Endodermal cell (in vitro differentiated cells): ENCODE data around the gene SEC16A. TPM values are rescaled to one million over a fixed set of nuclear protein-coding genes. Genes with fewer than 3 reads are reported as not detected.

Source experiments
- DNase-seq: peaks from one replicate; pipeline ENCODE4 v3.0.0-alpha.2; 2017
- H3K27ac ChIP-seq: 2 replicates; pipeline ENCODE4 v1.5.1; 2013; ENCODE audit warnings: mild to moderate bottlenecking, low read depth, low read length, moderate library complexity
- H3K27me3 ChIP-seq: 2 replicates; pipeline ENCODE4 v1.6.1; 2013; ENCODE audit warnings: mild to moderate bottlenecking, low read length, moderate library complexity; ENCODE audit not compliant: insufficient read depth, control insufficient read depth, poor library complexity, severe bottlenecking
- H3K36me3 ChIP-seq: 2 replicates; pipeline ENCODE4 v1.7.0; 2013; ENCODE audit warnings: mild to moderate bottlenecking, low read length, moderate library complexity; ENCODE audit not compliant: control insufficient read depth, insufficient read depth
- H3K4me1 ChIP-seq: one replicate; pipeline ENCODE4 v1.7.0; 2013; ENCODE audit warnings: low read length; ENCODE audit not compliant: control insufficient read depth, insufficient read depth
- H3K4me3 ChIP-seq: 2 replicates; pipeline ENCODE4 v1.5.1; 2013; ENCODE audit warnings: mild to moderate bottlenecking, low read length, moderate library complexity
- H3K9ac ChIP-seq: 2 replicates; pipeline ENCODE4 v1.6.1; 2013; ENCODE audit warnings: mild to moderate bottlenecking, low read length, moderate library complexity; ENCODE audit not compliant: poor library complexity, severe bottlenecking; ENCODE audit errors: extremely low read depth
- H3K9me3 ChIP-seq: 2 replicates; pipeline ENCODE4 v1.6.1; 2013; ENCODE audit warnings: mild to moderate bottlenecking, low read length, moderate library complexity; ENCODE audit not compliant: control insufficient read depth
- H3K27ac Mint-ChIP-seq: 2 replicates; pipeline ENCODE4 v1.8.0; 2020; ENCODE audit warnings: mixed read lengths
- H3K27me3 Mint-ChIP-seq: 2 replicates; pipeline ENCODE4 v1.8.0; 2021; ENCODE audit warnings: mild to moderate bottlenecking, mixed read lengths; ENCODE audit not compliant: insufficient read depth
- H3K36me3 Mint-ChIP-seq: 2 replicates; pipeline ENCODE4 v1.8.0; 2020; ENCODE audit warnings: low read depth, mixed read lengths
- H3K4me1 Mint-ChIP-seq: 2 replicates; pipeline ENCODE4 v1.8.0; 2020; ENCODE audit warnings: mixed read lengths
- H3K4me3 Mint-ChIP-seq: 2 replicates; pipeline ENCODE4 v1.8.0; 2020; ENCODE audit warnings: mild to moderate bottlenecking, moderate library complexity, mixed read lengths
- H3K9me3 Mint-ChIP-seq: 2 replicates; pipeline ENCODE4 v1.8.0; 2020; ENCODE audit warnings: mild to moderate bottlenecking, mixed read lengths
- WGBS, 2 experiments: methylation state at CpG; one replicate each; pipeline versions ENCODE4 v1.1.5 to v1.1.7; 2013; ENCODE audit warnings: missing lambda C conversion rate in 2 of 2, mixed read lengths in 1 of 2; ENCODE audit not compliant: insufficient coverage in 1 of 2, insufficient read length in 1 of 2; 5-methylcytosine and 5-hydroxymethylcytosine counted together
- total RNA-seq, 2 donors: library from RNA; stranded (reverse); fragmentation: NEBNext Ultra II Directional in 1 of 2; extraction: Animal tissue kit (Norgen Biotek cat#: 25700) in 1 of 2; gene quantifications; 2 replicates in 1 of 2; 3 replicates in 1 of 2; pipeline ENCODE4 v1.2.1, GENCODE V29; 2021
- TF ChIP-seq, protein P1 (sequence below): fragments of 200-600 bp; sonication (generic); conservative IDR thresholded peaks from 2 replicates; pipeline ENCODE4 v1.5.0; 2021; ENCODE audit warnings: antibody characterized with exemption, mild to moderate bottlenecking

The SEC16A gene
- total RNA-seq, 2 donors from 2014 or later = 54.6 to 60.7 TPM

DNA sequence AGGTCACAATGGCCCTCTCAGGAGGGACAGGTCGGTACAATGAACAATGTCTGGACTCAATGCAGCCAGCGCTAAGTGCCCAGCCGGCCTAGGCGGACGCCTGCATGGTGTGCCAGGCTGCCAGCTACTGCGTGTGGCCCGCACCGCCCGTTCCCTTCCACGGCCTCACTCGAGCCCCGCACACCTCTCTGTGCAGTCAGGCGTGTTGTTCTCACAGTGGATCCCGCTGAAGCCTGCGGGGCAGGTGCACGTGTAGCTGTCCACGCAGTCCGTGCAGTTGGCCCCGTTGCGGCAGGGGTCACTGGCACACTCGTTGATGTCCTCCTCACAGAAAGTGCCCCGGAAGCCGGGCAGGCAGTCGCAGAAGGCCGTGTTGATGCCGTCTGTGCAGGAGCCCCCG is 26.7 kb upstream of the SEC16A start:
- Mint-ChIP-seq H3K36me3 (peaks cover 9% of the 10 kb centered on the region), H3K4me1 (no peaks in the 10 kb centered on the region), H3K27ac (no peak overlapping the region), H3K9me3 (no peaks in the 10 kb centered on the region), H3K4me3 (no peak overlapping the region), H3K27me3 (no peaks in the 10 kb centered on the region)
- Histone ChIP-seq H3K27ac (no peak overlapping the region), H3K9me3 (no peaks in the 10 kb centered on the region), H3K4me1 (no peaks in the 10 kb centered on the region), H3K36me3 (peaks cover 4% of the 10 kb centered on the region), H3K4me3 (no peak overlapping the region), H3K27me3 (no peaks in the 10 kb centered on the region), H3K9ac (no peak overlapping the region)
- DNase-seq = no peak
- WGBS, 2 experiments = 95 to 97% methylated on average over 27 of the region's 27 CpGs
- TF ChIP-seq, protein P1, sequence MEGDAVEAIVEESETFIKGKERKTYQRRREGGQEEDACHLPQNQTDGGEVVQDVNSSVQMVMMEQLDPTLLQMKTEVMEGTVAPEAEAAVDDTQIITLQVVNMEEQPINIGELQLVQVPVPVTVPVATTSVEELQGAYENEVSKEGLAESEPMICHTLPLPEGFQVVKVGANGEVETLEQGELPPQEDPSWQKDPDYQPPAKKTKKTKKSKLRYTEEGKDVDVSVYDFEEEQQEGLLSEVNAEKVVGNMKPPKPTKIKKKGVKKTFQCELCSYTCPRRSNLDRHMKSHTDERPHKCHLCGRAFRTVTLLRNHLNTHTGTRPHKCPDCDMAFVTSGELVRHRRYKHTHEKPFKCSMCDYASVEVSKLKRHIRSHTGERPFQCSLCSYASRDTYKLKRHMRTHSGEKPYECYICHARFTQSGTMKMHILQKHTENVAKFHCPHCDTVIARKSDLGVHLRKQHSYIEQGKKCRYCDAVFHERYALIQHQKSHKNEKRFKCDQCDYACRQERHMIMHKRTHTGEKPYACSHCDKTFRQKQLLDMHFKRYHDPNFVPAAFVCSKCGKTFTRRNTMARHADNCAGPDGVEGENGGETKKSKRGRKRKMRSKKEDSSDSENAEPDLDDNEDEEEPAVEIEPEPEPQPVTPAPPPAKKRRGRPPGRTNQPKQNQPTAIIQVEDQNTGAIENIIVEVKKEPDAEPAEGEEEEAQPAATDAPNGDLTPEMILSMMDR = no peak

DNA sequence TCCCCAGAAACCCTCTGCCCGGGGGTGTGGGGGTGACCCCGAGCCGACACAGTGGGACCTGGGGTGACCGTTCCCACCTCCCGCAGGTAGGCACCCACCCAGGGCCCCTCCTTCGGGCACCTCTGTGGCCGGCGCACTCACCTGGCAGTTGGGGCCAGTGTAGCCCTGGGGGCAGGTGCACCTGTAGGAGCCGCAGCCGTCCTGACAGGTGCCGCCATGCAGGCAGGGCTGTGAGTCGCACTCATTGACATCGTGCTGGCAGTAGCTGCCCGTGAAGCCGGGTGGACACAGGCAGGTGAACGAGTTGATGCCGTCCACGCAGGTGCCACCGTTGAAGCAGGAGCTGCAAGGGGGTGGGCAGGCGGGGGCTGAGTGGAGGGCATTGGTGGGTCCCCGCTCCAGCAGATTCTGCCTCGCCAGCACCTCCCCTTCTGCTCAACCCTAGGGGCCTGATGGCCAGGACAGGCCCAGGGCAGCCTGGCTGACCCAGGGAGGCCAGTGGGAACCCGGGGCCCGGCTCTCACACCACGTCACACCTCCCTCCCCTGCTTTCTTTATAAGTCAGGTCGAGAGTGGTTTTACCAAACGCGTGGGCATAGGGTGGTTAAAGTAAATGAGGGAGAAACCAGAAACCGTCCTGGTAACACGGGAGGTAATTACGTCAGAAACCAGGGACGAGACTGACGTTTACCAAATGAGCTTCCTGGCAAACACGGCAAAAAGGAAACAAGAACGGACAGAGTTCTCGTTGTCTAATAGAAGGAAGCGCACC is 26.1 kb upstream of the SEC16A start:
- no peak overlapping the region for H3K27ac ChIP-seq
- H3K36me3 ChIP-seq = peaks cover 4% of the 10 kb centered on the region
- Mint-ChIP-seq H3K4me3 (no peak overlapping the region), H3K27me3 (no peaks in the 10 kb centered on the region), H3K36me3 (peaks cover 11% of the 10 kb centered on the region), H3K4me1 (no peaks in the 10 kb centered on the region), H3K27ac (no peak overlapping the region), H3K9me3 (no peaks in the 10 kb centered on the region)
- TF ChIP-seq, protein P1 = no peak
- no peak overlapping the region for H3K9ac ChIP-seq
- H3K4me3 ChIP-seq = no peak overlapping the region
- no peaks in the 10 kb centered on the region for H3K4me1 ChIP-seq
- no peaks in the 10 kb centered on the region for H3K9me3 ChIP-seq
- DNase-seq = no peak
- 93 to 96% methylated on average over 28 to 37 of the region's 37 CpGs for WGBS, 2 experiments
- H3K27me3 ChIP-seq = no peaks in the 10 kb centered on the region

GRCh38 chr9:136507992-136508375 is 25.1 kb upstream of the SEC16A start:
- Histone ChIP-seq H3K4me3 (no peak overlapping the region), H3K27me3 (no peaks in the 10 kb centered on the region), H3K36me3 (no peaks in the 10 kb centered on the region), H3K27ac (no peak overlapping the region), H3K9me3 (no peaks in the 10 kb centered on the region), H3K9ac (no peak overlapping the region), H3K4me1 (no peaks in the 10 kb centered on the region)
- Mint-ChIP-seq H3K9me3 (no peaks in the 10 kb centered on the region), H3K27ac (no peak overlapping the region), H3K4me1 (no peaks in the 10 kb centered on the region), H3K36me3 (peaks cover 8% of the 10 kb centered on the region), H3K27me3 (no peaks in the 10 kb centered on the region), H3K4me3 (no peak overlapping the region)
- DNase-seq = no peak
- TF ChIP-seq, protein P1 = no peak
- WGBS, 2 experiments = 95 to 100% methylated on average over 10 to 23 of the region's 23 CpGs
